ENCODE measurements around the gene SRPK1.
A peak's percentile ranks its signal among the peaks of the same experiment; 100 is the strongest.
"Not testable (repeated sequence)": the region's sequence is repeated elsewhere in the genome, so short reads cannot be mapped to it uniquely, and the experiment has no call there.

Gene SRPK1

DNA sequence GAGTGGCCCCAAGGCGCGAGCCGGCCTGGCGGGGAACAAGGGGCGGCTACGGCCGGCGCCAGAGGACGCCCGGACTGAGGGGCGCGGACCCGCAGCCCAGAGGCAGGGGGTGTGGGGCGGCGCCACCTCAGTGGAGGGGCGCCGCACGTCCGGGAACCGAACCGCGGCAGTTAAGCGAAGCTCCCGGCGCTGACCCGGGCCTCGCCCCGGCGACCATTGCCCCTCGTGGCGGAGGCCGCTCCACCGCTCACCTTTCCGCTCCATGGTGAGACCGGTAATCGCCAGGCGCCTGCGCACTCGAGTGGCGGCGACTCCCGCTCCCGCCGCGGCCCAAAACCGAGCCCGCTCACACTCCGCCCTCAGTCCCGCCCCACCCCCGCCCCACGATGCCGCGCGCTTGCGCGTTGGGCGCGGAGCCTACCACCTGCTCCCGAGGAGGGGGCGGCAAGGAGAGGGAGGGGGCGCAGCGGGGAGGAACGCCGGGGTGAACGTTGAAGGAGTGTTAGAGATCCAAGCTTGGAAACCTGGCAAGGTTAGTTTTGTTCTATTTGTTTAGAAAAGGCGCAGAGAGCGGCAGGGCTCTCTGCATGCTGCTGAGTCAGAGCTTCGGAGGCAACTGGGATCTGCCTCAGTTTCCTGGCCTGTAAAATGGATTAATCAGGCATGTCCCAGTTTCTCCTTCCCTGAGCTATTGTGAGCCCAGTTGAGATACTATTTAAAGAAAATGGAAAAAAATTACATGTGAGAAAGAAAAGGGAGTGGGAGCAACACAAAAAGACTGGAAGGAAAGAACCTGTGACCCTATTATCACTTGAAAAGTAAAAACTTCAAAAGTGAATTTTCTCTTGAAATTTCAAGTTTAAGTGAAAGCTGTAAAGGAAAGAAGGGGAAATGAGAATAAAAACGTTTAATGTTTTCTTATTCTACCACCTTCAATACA lies at the start of gene SRPK1:
Gene SRPK1 (minus strand): TSS at position 306 of the 940 bp plus-strand sequence. CDS start 42 bp downstream, at position 264.
- DNase-seq, result peak; percentile 49

GRCh38 chr6:35970181-35970580 lies 49.3 kb upstream of the SRPK1 start:
- no peak for DNase-seq

- DNase-seq, result no peak
Observed at GRCh38 chr6:35969646-35970045, 48.7 kb upstream of the SRPK1 start.

DNA sequence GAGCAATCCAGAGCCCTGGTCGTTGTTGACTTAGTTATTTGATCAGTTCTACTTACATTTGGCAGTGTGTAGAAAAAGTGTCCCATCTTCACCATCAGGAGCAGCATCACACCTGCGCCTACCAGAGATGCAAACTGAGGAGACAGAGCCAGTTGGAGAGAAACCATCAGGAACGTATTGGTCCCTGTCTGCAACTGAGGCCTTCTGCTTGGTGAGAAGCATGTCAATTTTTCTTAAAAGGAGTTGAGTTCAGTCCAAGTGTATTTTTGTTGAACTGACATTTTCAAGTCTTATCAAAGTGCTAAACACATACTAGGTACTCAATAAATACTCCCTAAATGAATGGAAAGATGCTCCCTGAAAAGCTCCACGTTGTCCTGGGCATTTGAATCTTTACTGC lies 47.9 kb upstream of the SRPK1 start:
- no peak for DNase-seq

DNA sequence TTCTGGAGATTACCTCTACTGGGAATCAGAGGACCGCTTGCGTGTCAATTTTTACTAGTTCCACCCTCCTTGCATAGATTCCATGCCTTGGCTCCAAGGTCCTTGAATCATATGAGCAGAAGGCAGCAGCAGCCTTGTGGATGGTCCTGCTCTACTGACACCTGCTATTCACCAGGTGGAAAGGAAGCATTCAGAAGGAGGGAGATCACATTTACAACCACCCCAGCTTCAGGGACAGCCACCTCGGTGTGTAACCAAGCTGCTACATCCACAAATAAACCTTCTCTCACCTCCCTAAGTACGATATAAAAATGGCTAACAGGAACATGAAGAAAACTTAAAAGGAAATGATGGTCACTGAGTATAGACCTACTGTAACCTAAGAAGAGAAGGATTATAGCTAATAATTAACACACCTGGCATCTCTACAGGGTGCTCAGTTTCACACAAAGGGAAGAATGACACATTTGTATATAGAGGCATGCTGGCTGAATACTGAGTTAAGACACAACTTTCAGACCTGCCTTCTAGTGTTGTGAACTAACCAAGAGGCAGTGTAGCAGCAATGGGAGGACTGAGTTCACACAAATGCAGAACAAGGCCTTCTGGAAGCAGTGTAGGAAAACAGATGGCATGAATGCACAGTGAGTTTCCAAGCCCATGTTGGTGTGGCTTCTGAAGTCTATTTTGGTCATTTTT lies 46.3 kb upstream of the SRPK1 start:
- DNase-seq, result no peak

DNA sequence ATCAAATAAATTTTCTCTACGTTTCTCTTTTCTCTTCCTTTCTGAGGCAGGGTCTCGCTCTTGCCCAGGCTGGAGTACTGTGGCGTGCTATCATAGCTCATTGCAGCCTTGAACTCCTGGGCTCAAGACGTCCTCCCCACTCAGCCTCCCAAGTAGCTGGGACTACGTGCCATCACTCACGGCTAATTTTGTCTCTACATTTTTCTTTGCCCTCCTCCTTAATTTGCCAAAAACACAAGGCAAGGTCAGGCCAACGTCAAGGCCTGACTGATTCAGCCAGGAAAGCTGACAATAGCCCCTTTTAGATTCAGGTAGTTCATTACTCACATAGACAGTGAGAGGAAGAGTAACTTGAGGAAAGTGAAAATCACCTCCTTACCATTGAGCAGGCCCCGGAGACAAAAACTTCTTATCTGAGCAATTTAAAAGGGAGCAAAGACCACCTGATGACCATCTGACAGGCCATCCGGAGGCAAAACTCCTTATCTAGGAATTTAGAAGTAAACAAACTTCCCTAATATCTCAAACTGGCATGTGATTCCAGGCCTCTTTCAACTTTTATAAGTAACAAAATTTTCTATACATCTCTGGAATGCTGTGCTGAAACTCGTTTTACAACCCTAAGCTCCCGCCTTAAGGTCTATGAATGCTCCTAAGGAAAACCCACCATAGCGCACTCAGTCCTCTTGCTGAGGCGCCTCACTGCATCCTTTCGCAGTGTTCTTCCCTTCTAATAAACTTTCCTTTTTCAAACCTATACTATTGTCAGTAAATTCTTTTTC lies 42.1 kb upstream of the SRPK1 start:
- DNase-seq, result no peak

DNA sequence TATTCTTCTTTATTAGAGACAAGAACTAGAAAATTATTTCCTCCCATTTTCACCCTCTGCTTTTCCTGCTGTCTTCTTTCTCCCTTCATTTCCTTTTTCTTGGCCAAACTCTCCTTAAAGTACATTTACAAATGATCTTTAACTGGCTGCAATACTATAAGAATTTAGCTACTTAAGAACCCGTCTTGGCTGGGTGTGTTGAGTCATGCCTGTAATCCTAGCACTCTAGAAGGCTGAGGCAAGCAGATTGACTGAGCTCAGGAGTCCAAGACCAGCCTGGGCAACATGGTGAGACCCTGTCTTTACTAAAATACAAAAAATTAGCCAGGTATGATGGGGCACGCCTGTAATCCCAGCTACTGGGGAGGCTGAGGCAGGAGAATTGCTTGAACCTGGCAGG lies 39.3 kb upstream of the SRPK1 start:
- DNase-seq, result no peak

- DNase-seq, result no peak
Observed at GRCh38 chr6:35955970-35956369, 35.1 kb upstream of the SRPK1 start.

DNA sequence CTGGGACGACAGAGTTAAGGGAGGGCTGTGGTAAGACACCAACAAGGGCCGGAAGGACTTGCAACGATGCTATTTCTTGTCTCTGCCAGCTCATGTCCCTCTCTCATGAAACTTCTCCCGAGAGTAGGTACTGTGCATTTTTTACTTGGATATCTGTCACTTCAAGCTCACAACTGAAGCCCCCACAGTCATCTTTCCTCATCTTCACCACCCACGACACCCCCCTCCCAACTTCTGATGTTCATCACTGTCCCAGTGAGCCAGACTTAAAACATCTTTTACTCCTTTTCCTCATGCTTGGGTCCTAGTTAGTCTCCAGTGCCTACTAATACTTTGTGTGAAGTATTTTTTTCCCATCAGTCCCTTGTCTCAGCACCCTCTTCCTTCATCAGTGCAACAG lies 34.6 kb upstream of the SRPK1 start:
- no peak for DNase-seq

DNA sequence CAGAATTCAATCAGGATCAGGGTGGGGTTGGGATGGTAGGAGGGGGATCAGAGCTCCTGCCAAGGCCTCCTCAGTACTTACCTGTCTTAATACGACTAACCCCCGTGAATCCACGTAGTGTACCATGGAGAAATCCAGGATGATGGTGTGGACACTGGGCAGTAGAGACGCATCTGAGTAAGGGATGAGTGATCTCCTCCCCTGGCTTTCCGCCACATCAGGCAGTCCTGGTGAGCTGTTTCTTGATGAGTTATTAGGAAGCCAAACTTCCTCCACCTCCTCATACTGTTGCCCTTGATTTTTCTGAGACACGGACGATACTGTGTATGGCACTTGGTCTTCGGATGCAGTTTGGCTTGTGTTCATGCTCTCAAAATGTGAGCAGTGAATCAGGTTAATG lies 34.2 kb upstream of the SRPK1 start:
- DNase-seq, result no peak

GRCh38 chr6:35954333-35954732 lies 33.4 kb upstream of the SRPK1 start:
- no peak for DNase-seq

- DNase-seq, result no peak
Observed at GRCh38 chr6:35948725-35949124, 27.8 kb upstream of the SRPK1 start.

GRCh38 chr6:35945650-35946025 lies 24.7 kb upstream of the SRPK1 start:
- DNase-seq, result no peak

- DNase-seq, result no peak
Observed at GRCh38 chr6:35943390-35943789, 22.5 kb upstream of the SRPK1 start.

DNA sequence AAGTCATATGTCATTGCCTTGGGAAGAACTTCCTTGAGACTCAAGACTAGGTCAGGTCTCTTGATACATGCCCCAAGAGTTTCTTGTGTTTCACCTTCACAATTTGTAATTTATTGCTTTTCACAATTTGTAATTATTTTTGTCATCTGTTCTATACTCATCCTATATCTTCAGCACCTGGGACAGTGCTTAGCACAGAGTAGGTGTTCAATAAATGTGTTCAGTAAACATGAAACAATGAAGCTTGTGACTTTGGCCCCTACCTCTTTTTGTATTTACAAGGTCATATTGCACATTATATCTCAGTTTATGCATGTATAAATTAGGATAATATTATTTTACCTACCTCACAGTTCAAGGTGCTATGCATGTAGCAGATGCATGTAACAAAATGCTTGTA lies 21.5 kb upstream of the SRPK1 start:
- no peak for DNase-seq

GRCh38 chr6:35941170-35941569 lies 20.3 kb upstream of the SRPK1 start:
- DNase-seq, result not testable (repeated sequence)

DNA sequence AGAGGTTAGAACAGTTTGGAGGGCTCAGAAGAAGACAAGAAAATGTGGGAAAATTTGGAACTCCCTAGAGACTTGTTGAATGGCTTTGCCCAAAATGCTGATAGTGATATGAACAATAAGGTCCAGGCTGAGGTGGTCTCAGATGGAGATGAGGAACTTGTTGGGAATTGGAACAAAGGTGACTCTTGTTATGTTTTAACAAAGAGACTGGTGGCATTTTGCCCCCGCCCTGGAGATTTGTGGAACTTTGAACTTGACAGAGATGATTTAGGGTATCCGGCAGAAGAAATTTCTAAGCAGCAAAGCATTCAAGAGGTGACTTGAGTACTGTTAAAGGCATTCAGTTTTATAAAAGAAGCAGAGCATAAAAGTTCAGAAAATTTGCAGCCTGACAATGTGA lies 19.1 kb upstream of the SRPK1 start:
- DNase-seq, result not testable (repeated sequence)

DNA sequence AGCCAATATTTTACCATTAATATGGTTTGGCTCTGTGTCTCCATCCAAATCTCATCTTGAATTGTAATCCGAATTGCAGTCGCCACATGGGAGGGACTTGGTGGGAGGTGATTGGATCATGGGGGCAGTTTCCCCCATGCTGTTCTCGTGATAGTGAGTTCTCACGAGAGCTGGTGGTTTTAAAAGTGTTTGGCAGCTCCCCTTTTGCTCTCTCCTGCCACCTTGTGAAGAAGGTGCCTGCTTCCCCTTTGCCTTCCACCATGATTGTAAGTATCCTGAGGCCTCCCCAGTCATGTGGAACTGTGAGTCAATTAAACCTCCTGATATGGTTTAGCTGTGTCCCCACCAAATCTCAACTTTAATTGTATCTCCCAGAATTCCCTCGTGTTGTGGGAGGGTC lies 18.4 kb upstream of the SRPK1 start:
- not testable (repeated sequence) for DNase-seq

DNA sequence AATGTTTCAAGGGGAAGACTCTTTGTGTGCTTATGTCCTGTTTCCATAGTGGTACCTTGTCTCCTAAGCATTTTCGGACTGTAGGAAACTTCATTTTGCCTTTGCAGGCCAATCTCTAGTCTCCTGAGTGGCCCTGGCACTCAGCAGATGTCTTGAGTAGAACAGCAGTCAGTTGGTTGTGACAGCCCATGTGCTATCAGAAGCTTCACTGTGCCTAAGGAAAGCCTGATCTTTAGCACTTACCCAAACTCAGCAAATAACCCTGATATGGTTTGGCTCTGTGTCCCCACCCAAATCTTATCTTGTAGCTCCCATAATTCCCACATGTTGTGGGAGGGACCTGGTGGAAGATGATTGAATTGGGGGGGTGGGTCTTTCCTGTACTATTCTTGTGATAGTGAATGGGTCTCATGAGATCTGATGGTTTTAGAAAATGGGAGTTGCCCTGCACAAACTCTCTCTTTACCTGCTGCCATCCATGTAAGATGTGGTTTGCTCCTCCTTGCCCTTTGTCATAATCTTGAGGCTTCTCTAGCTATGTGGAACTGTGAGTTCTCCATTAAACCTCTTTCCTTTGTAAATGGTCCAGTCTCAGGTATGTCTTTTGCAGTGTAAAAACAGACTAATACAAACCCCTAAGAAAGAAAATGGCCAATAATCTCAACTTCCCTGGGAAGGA lies 15.9 kb upstream of the SRPK1 start:
- no peak for DNase-seq

DNA sequence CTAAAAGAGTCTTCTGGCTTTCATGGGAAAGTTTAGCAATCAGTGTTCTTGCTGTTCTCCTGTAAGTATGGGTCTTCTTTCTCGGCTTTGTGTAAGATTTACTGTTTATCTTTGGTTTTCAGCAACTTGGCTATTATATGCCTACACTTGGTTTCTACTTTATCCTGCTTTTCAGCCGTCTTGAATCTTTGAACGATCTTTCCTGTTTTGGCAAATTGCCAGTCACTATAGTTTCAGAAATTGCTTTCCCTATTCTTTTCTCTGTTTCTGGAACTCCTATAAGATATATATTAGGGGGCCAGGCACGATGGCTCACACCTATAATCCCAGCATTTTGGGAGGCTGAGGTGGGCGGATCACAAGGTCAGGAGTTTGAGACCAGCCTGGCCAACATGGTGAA lies 14.6 kb upstream of the SRPK1 start:
- DNase-seq, result no peak

DNA sequence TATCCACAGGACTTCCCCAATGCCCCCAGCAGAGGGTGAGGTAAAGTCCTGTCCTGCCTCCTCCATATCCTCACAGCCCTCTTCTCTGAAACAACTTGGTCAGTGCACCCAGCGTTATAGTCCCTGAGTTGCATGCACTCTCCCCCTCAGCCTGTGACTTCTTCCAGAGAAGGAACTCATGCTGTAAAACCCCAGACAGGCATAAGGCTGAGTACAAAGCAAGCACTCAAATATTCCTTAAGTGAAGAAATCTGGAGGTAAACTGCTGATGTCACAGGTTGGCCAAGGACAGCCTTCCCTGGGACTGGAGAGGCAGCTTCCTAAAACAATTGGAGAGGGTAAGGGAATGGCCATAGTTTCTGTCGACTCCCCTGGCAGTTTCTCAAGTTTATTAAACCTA lies 12.9 kb upstream of the SRPK1 start:
- no peak for DNase-seq

GRCh38 chr6:35931873-35932272 lies 11.0 kb upstream of the SRPK1 start:
- DNase-seq, result not testable (repeated sequence)

- DNase-seq, result no peak
Observed at GRCh38 chr6:35931120-35931561, 10.2 kb upstream of the SRPK1 start.

Measured in NCI-H187 treated with DMSO at 0.1 percent for 48 hours (cell line).